Measurements from ENCODE around the gene LIFR.
A peak's percentile ranks its signal among the peaks of the same experiment; 100 is the strongest.

- TF ChIP-seq POLR2A (IDR thresholded peaks at IDR 0.05) = no peak
- TF ChIP-seq, protein P1, sequence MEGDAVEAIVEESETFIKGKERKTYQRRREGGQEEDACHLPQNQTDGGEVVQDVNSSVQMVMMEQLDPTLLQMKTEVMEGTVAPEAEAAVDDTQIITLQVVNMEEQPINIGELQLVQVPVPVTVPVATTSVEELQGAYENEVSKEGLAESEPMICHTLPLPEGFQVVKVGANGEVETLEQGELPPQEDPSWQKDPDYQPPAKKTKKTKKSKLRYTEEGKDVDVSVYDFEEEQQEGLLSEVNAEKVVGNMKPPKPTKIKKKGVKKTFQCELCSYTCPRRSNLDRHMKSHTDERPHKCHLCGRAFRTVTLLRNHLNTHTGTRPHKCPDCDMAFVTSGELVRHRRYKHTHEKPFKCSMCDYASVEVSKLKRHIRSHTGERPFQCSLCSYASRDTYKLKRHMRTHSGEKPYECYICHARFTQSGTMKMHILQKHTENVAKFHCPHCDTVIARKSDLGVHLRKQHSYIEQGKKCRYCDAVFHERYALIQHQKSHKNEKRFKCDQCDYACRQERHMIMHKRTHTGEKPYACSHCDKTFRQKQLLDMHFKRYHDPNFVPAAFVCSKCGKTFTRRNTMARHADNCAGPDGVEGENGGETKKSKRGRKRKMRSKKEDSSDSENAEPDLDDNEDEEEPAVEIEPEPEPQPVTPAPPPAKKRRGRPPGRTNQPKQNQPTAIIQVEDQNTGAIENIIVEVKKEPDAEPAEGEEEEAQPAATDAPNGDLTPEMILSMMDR (IDR thresholded peaks at IDR 0.05) = peak; percentile 92 to 97 (median 96)
Observed at GRCh38 chr5:38441453-38442246, 114.8 kb downstream of the LIFR start.
